GM12872 (cell line): ENCODE data around the gene RNF213.

Source experiments
- TF ChIP-seq, protein P1 (sequence below): IDR thresholded peaks from 3 replicates; pipeline ENCODE4 v1.5.1; 2011; ENCODE audit warnings: low read depth, mild to moderate bottlenecking, low read length, moderate library complexity; ENCODE audit not compliant: insufficient read depth

The RNF213 gene

DNA sequence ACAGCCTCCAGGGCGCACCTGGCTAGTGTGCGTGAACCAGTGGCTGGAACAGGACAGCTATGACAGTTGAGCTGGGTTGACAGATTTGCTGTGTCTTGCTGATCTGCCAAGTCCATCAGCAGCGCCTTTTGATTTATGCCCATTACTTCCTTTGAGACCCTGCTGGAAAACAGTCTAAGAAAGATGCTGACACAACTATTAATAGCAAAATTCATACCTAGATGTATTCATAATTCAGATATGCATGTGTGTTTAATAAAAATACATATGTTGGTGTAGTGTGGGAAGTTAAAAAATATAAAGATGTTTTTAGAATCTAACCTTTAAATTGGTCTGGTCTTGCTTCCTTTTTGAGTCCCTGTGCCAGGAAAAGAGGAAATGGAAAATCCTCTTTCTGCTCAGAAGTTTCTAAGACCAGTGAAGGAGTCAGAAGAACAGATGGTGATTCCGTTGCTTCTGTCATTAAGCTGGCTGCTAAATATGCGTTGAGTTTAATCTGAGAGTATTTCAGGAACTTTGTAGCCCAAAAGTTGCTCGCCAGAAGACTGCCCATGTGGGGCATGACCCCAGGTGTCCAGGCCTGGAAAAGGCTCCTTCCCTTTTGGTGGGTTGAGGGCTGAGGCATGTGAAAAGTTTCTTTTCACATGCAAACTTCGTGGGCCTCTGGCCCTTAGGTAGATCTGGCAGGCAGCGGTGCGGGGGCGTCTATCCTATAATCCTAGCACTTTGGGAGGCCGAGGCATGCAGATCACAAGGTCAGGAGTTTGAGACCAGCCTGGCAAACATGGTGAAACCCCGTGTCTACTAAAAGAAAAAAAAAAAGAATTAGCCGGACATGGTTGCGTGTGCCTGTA lies 114.3 kb downstream of the RNF213 start:
- TF ChIP-seq, protein P1, sequence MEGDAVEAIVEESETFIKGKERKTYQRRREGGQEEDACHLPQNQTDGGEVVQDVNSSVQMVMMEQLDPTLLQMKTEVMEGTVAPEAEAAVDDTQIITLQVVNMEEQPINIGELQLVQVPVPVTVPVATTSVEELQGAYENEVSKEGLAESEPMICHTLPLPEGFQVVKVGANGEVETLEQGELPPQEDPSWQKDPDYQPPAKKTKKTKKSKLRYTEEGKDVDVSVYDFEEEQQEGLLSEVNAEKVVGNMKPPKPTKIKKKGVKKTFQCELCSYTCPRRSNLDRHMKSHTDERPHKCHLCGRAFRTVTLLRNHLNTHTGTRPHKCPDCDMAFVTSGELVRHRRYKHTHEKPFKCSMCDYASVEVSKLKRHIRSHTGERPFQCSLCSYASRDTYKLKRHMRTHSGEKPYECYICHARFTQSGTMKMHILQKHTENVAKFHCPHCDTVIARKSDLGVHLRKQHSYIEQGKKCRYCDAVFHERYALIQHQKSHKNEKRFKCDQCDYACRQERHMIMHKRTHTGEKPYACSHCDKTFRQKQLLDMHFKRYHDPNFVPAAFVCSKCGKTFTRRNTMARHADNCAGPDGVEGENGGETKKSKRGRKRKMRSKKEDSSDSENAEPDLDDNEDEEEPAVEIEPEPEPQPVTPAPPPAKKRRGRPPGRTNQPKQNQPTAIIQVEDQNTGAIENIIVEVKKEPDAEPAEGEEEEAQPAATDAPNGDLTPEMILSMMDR = no peak

DNA sequence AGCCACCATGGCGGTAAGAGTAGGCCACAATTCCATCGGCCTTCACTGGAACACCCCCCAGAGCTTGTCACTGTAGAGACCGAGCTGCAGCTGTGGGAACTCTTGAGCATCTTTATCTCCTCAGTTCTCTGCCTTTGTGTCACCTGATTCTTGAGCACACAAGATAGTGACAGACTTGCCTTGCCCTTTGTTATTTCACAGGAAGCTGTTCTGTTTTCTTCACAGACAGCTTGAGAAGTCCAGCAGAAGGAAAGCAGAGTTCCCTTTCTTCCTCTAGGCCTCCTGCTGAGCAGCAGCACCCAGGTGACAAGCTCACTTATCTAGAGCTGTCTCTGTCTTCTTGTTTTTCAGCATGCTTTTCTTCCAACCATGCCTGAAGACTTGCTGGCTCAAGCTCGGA lies 115.9 kb downstream of the RNF213 start:
- TF ChIP-seq, protein P1 = no peak

DNA sequence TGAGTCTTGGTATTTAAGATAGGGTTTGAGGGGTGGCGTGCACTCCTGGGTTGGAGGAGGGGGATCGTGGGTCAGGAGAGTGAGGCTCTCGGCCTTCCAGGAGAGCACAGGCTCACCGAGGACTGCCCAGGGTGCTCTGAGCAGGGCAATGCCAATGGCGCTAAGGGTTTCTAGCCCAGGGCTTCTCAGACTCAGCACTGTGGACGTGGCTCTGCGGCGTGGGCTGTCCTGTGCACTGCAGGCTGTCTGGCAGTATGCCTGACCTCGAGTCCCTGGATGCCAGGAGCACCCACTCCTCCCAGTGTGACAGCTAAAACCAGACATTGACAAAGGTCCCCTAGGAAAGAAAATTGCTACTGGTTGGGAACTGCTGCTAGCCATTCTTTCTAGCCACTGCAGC lies 117.1 kb downstream of the RNF213 start:
- TF ChIP-seq, protein P1 = no peak

DNA sequence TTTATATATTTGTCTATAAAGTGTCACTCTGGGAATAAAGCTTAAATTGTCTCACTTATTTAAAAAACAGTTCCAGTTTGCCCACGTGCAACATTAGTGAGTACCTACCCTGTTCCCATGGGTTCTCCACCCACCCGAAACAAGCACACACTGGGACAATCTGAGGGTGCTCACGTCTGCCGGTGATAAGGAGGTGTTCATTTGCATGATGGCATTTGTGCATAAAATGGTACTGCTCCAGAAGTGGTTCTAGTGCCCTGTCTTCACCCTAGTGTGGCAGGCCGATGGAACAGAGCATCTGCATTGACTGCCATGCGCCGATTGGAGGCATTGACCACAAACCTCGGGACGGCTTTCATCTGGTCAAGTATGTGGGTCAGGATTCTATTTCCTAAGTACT lies 118.7 kb downstream of the RNF213 start:
- TF ChIP-seq, protein P1 = no peak

DNA sequence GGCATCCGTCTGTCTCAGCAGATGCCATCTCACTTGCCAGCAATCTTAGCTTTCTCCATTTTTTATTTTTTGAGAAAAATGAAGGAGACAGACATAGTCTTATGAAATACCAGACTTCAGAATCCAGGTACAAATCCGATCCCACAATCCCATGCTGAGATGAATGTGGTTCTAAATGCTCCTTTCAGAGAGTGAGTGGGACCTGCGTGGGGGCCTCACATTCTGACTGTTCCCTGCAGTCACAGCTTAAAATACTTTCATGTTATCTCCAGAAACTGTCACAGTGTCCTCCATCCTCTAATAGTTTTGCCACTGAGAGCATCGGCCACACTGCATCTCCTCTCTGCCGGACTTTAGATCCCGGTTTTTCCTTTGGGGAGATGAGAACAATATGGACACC lies 119.4 kb downstream of the RNF213 start:
- TF ChIP-seq, protein P1 = no peak

DNA sequence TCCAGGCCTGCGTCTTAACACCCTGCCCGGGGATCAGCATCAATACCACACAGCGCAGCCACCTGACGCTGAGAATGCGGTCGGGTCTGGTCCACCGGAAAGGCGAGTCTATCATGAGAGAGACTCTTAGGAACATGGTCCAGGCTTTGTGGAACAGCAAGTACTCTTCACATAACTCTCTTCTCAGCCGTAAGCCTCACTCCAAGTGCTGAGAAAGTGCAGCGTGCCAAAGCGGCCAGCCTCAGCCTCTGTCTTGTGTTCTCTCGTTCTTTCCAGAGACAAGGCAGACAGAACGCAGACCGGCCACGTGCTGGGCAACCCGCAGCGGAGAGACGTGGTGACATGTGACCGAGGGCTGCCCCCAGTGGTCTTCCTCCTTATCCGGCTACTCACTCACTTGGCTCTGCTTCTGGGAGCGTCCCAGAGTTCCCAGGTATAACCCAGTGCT lies 119.9 kb downstream of the RNF213 start:
- TF ChIP-seq, protein P1 = no peak

DNA sequence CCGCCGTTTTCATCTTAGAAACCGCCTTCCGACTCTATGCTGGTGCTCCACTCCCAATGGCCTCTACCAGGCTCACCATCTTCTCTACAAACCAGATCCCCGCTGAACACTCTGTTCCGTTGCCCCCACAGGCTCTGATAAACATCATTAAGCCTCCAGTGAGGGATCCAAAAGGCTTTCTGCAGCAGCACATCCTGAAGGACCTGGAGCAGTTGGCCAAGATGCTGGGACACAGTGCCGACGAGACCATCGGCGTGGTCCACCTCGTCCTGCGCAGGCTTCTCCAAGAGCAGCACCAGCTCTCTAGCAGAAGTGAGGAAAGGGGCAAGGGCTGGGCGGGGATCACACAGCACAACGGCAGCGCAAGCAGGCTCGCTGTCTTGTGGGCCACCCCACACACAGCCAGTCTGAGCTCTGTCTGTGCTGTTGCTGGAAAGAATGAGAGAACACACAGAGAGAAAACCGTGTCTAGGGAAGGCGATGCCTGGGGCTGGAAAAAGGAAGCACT lies 120.8 kb downstream of the RNF213 start:
- TF ChIP-seq, protein P1 = no peak
